ENCODE results near the gene ZNRF2. TPM values are rescaled to one million over a fixed set of nuclear protein-coding genes. Genes with fewer than 3 reads are reported as not detected.

ZNRF2 gene
- 23.6 TPM for total RNA-seq

DNA sequence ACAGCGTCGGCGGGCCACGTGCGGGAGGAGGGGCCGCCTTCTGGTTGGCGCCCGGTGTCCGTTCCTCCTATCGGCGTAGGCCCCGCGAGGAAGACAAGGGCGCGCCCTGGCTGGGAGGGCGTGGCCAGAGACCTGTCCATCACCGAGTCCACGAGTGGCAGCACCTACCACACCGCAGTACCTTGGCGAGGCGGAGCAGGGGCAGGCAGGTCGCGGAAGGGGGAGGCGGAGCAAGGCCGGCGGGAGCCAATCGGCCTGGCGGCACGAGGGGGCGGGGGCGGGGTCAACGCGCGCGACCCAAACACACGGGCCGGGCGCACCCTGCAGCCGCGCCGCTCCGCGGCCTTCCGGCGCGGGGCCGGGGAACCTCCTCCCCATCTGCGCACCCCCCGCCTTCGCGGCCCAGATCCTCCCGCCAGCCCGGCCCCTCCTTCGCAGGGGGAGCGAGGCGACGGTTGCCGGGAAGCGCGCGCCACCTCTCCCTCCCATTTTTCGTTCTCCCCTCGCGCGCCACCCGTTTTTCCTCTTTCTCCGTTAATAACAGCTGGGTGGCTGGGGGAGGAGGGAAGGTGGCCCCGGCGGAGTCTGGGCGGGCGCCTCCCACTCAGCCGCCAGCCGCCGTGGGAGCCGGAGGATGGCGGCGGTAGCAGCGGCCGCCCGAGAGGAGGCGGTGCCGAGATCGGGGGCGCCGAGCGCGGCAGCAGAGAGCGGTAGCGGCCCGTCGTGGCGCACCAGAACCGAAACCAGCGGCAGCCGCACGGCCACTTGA lies at the start of gene ZNRF2:
Gene ZNRF2, plus strand, starts transcription at position 300 of the 769 bp plus-strand sequence. CDS start 761 bp downstream, outside the sequence.
- DNase-seq (ENCODE audit: low spot score): peak; percentile 99

DNA sequence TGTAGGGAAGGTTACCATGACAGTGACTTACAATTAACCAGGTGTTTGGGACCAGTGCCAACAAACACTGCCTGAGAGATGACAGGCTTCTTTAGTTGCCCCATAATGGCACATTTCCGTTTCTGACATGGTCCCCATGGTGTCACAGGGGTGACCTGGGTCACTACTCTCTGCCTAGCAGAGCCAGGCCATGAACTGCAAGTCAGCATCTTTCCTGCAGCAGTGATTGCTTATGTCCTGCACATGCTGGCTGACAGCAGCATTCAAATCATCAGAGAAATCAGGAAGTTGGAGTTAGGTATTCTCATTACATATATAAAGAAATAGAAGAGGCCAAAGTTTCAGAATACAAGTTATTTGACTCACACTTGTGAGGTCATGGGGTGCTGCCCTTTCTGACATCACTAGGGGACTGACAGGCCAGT lies 47.1 kb upstream of the ZNRF2 start:
- no peak for DNase-seq (ENCODE audit: low spot score)

DNA sequence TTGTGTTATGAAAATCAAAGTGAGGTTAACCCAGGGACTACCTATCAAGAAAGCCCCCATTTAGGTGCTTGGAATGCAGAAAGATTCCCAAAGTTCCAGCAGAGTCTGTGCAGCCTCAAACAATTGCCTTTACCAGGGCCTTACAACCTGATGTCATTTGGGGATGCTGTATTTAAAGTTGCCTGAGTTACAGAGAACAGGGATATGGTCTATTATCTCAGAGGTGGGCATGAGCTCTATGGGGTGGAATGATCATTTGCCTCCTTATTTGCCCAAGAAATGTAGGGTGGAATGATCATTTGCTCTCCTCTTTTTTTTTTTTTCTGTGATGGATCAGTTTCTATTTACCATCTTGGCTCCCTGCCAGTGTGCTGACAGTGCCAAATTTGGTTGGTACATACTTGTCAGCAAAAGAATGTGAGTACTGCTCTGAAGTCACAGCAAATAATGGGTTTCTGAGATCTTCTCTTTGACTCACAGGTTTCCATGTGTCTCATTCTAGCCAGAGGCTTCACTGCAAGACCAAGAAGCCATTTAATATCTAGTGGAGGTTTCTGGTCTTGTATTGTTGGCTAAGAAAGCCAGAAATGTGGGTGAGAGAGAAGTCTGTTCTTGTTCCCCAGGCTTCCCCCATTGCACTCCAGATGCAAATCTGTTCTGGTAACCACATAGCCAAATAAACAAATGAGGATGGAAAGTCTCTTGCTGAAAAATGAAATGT lies 45.5 kb upstream of the ZNRF2 start:
- peak; percentile 82 for DNase-seq (ENCODE audit: low spot score)

DNA sequence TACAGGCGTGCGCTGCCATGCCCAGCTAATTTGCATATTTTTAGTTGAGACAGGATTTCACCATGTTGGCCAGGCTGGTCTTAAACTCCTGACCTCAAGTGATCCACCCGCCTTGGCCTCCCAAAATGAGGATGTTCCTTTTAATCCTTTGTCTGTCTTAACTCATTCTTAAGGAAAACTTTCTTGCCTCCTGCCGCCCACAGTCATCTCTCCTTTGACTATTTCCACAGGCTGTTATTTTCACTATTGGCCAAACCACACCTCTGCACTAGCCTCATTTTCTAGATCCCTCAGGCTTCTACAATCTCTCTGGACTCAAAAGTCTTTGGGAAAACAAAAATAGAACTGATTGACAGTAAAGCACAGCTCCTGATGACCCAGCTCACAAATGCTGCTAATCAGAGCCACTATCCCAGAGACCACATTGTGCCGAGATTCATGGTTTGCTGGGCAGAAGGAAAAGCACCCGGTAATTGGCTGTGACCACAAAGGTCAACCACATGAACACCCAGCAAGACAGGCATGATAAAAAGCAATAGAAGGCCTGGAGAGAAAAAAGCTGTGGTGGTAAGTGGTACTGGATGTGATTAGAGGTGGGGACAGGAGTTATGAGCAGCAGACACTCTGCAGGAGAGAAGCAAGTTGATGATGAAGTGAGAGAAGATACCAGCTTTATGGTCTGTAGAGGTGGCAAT lies 44.1 kb upstream of the ZNRF2 start:
- DNase-seq (ENCODE audit: low spot score): no peak

DNA sequence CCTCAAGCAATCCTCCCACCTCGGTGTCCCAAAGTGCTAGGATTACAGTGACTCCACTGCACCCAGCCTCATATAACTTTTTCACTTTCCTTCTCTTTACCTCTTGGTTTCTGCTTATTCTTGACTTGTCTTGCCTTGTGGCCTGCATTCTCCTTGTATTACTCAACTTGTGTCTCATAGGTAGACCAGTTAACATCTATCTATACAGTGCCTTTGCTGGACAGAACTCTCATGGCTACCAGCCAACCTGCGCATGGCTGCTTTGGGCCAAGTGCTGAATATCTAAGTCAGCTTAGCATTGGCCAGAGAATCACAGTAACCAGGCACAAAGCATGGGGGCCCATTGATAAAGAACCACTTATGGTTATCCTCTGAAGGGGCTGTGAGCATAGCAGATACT lies 42.6 kb upstream of the ZNRF2 start:
- DNase-seq (ENCODE audit: low spot score): no peak

DNA sequence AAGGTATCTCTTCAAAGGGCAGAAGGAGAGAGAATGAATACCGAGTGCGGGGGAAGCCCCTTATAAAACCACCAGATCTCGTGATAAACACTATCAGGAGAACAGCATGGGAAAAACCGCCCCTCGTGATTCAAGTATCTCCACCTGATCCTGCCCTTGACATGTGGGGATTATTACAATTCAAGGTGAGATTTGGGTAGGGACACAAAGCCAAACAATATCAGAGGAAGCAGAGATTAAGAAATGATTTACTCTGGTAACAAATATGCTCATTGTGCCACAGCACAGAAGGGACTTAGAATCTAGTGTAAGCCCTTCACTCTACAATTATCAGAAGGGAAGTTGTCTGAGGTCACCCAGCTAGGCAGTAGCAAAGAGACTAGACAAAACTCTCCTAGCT lies 40.1 kb upstream of the ZNRF2 start:
- DNase-seq (ENCODE audit: low spot score): no peak

DNA sequence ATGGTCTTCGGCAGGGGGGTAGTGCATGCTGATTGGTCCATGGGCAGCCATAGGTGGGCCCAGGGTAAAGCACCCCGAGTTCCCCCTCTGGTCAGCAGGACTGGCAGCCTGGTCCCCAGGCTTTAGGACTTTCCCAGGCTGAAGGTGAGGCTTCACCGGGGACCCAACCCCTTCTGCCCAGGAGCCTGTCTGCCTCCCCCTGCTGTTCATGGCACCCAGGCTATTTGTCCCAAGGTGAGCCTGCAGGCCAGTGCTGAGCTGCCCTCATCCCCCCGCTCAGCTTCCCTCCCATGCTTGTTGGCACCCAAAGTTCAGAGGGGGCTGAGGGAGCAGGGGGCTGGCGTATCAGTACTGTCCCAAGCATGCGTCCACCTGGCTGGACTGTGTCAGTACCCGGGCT lies 38.5 kb upstream of the ZNRF2 start:
- DNase-seq (ENCODE audit: low spot score): no peak

DNA sequence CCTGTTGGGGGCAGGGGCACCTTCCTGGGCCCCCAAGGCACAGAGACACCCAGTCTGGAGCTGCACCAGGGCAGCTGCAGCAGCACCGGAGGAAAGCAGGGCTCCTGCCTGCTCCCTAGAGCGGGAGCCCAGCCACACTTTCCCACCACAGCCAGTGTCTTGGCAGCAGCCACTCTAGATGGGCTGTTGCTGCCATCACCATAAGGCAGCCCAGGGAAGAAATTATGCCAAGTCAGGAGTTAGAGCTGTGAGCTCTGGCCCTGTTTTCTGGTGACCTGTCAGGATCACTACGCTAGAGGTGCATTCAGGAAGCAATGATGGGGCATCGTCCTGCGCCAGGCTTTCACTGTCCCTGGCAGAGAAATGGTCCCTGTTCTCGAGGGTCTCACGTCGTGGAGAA lies 38.0 kb upstream of the ZNRF2 start:
- DNase-seq (ENCODE audit: low spot score): no peak

DNA sequence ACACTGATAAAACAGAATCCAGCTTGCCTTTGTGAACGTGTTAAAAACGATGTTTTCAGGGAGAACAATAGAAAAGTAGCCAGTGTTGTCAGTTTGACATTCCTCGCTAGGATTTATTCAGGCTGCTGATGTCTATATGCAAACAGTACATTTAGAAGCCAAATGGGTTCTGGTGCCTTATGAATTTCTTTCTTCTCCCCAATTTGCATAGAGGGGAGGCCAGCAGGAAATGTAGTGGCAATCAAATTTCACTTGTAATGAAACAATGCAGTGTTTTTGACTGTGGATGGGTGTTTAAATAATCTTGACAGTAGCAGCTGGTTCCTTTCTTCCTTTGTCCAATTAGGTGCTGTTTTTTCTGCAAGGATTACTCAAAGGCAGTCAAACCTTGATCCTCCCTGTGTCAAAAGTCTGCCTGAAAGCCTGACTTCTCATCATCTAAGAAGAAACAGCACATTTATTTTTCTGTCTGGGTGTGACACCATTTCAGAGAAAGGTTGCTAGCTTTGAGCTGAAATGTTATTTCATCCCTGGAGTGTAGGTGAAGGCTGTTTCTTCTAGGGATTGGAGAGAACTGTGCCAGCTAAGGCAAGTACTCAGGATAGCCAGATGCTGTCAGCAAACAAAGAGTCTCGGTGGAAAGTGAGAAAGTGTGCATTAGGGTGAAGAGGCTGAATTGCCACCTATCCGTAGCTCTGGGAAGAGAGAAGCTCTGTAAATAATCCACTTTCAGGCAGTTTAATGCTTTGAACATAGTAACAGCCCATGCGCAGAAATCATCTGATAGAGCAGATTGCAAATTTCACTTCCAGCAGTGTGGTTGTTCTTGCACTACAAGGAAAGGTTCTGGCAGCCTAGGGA lies 36.6 kb upstream of the ZNRF2 start:
- DNase-seq (ENCODE audit: low spot score): no peak

DNA sequence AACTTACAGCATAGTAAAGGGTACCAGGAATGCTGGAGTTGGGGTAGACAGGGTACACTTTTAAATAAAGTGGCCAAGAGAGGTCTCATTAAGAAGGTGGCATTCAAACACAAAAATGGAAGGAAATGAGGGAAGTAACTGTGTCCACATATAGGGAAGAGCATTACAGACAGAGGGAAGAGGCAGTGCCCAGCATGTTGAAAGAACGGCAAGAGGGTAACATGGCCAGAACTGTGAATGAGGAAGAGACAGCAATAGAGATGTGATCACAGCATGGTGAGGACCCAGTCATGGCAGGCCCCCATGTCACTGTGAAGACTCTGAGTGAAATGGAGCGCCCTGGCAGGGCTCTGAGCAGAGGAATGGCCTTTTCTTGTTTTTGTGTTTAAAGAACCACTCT lies 35.1 kb upstream of the ZNRF2 start:
- no peak for DNase-seq (ENCODE audit: low spot score)

DNA sequence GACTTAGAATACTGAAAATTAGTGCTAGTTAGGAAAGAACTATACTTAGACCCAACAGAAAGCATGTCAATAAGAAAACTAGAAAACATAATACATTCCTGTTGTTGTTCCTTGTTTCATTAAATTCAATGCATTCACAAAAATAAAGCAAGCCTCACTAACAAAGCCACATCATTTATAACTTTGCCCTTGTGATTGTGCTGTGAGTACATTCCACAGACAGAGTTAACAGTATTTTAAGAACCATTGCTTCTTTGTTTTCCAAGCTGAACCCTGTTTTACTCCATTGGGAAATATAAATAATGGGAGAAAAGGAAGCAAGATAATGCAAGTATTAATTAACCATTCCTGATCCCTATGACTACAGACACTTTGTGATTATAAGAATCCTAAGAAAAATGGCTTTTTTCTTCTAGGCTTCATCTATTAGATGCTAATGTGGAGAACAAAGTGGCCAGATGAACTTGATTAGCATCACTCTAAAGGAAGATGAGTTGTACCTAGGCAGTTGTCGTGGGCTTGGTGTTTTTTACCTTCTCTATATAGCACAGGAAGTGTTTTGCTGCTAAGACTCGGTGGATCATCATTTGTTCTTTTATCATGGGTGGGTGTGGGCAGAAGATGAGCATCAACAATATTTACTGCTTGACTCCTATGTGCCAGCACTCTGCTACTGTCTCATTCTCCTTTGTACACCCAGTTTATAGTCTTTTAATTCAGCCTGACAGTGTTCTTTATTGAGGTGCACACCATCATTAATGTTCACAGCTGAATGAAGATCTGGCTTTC lies 34.2 kb upstream of the ZNRF2 start:
- no peak for DNase-seq (ENCODE audit: low spot score)

DNA sequence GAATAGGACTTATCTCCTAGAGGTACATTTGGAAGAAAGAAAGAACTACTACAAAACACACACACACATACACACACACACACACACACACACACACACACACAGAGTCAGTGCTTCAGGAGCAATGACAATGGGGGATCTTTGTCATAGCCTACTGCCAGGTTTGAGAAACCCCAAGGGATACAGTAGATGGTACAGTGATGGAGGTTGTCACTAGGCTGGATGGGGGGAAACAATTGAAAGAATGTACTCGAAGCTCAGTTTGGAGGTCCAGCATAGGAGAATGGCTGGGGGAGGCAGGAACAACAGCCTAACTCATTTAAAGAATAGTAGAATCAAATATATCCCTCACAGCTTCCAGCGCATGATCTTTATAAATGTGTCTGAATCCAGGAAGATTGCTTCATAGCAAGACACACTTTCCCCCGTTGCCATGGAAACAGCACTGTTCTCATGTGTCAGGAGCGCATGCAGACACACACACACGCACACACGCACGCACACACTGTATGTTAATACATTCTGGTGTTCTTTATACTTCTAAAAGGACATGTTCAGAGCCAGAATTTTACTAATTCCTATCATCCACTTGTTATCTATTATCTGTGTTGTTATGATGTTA lies 32.6 kb upstream of the ZNRF2 start:
- no peak for DNase-seq (ENCODE audit: low spot score)

DNA sequence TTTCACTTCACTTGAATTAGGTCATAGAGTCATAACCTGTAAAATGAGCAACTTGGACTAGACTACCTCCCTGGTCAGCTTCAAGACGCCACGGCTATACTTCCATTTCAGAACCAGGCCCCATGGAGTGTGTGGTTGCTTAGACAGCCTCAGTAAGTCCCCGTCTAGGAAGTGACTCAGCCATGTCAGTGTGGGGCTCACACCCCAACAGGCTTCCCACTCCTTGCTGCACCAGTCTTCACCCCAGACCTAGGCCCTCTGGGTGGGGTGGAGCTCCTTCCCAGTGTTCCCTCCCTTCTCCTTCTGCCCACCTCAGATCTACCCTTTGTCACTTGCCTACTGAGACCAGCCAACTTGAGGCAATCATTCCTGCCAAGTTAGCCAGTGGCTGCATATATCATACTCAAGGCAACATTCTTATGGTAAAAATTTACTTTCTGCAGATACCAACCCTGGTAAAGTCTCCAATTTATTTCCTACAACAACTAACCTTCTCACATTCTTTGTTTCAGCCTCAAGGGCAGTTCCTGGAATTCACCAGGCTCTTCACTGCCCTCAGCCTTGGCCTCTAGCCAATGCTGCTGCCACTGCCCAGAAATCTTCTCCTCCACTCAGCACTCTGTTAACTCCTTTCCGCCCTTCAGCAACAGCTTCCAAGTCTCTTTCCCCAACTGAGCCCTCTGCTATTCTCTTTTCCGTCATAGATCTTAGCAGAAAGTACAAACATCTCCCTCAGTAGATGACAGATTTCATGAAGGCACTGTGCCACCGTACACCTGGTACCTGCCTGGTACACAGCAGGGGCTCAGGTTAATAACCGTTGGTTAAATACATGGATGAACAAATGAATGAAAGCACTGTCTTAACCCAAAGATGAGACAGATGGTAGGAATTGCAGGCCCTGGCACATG lies 31.3 kb upstream of the ZNRF2 start:
- peak; percentile 65 for DNase-seq (ENCODE audit: low spot score)

DNA sequence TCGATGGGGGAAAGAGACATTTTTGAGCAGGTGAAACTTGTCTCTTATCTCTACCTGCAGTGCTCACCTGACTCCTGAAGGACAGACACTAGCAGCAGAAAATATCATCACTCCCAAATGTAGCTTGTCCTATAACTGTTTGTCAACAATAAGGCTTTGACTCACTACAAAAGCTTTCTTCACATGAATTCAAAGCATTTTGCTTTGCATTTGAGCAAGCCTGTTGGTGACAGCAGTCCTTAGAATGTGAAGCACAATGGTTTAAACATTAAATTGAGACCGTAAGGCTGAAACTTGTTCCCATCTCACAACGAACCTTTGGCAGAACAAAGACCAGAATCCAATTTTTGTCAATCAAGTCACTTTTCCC lies 30.6 kb upstream of the ZNRF2 start:
- no peak for DNase-seq (ENCODE audit: low spot score)

DNA sequence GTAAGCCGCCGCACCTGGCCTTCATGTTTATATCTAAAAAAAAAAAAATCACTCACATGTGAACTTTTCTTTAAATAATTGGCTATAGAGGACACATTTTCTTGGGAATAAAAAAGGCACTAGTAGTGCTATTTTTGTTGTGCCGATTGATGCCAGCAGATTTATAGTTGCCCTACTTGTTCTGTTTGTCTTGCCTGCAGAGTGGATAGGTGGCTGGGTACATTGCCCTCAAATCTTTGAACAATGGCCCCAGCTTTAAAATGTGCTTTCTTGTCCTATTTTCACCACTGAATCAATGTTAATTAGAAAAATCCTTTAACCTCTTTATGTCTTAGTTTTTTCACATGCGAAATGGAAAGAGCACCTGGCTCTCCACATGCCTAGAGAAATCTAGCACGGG lies 30.1 kb upstream of the ZNRF2 start:
- no peak for DNase-seq (ENCODE audit: low spot score)

DNA sequence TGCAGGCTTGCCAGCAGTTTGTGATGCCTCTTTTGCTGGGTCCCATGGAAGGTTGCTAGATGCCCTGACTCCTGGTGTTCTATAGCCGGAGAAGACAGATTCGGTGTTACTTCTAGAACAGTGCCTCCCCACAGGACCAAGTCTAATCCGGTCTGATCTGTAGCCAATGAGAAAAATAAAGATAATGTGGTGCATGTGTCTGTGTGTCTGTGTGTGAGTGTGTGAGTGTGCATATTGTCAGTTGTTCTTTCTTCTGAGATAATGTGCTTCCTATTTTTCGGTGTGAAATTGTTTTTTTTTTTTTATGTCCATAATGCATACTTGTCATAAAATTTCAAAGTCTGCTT lies 29.7 kb upstream of the ZNRF2 start:
- DNase-seq (ENCODE audit: low spot score): no peak

DNA sequence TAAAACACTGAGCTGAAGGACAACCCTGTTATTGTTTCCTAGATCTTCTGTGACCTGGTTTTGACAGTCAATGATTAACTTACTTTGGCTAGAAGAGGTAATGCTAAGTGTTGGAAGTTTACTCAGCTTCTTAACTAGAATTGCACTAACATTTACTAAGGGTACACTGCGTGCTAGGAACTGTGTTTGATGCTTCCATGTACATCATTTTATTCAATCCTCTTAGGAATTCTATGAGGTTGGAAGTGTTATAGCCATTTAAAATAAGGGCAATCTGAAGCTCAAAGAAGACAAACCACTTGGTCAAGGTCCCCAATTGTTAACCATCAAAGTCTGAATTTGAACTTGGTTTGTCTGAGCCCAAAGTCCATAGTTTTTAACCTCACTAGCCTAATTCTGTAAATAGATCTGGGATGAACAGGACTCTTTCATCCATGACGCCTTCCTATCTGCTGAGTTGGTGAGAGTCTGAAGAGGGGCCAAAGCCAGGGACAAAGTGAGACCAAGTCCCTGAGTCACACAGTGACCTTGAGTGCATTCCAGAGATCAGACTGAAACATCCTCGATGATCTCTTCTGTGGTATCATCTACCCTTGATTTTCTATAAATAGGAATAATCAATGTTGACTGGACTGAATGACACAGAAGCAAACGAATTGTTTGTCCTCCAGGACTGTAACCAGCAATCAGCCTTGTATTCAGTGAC lies 29.2 kb upstream of the ZNRF2 start:
- DNase-seq (ENCODE audit: low spot score): no peak

DNA sequence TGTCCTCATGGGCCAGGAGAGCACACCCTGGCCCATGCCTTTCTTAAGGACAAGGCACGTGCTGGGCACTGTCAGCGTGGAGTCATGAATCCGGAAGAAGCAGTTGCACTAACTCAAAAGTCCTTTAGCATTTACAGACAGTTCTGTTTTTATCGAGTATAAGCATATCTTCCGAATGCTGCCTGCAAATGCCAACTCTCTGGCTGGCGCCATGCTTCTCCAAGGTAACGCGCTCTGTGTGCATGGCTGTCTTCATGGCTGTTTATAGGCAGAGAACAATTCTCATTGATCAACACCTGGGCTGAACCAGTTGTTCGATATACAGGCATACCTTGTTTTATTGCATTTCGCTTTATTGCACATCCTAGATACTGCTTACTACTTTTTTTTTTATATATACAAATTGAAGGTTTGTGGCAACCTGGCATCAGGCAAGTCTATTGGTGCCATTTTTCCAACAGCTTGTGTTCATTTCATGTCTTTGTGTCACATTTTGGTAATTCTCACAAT lies 28.0 kb upstream of the ZNRF2 start:
- no peak for DNase-seq (ENCODE audit: low spot score)

Measured in ureter (tissue), 1 donor.